HG03378 (cell line): Measurements from ENCODE around the gene RPL11.
"Not testable (repeated sequence)": the region's sequence is repeated elsewhere in the genome, so short reads cannot be mapped to it uniquely, and the experiment has no call there.

Experiments used
- ATAC-seq: cut with Tn5 transposase; IDR thresholded peaks from one replicate; pipeline ENCODE4 v1.9.1; 2021; ENCODE audit warnings: mild to moderate bottlenecking, moderate library complexity; ENCODE audit not compliant: unreplicated experiment

RPL11 gene

GRCh38 chr1:23691499-23692307, at the start of gene RPL11:
RPL11 (plus strand) TSS chr1:23691806; CDS start chr1:23691824, 18 bp downstream.
- ATAC-seq: peak; percentile 88

- no peak for ATAC-seq
These were observed 47.7 kb upstream of the RPL11 start for GRCh38 chr1:23643736-23644554.

GRCh38 chr1:23644555-23644866, 47.1 kb upstream of the RPL11 start:
- no peak for ATAC-seq

- ATAC-seq: no peak
These were observed 46.3 kb upstream of the RPL11 start for GRCh38 chr1:23645338-23645737.

- ATAC-seq: no peak
These were observed 45.5 kb upstream of the RPL11 start for GRCh38 chr1:23646091-23646490.

- no peak for ATAC-seq
These were observed 45.1 kb upstream of the RPL11 start for GRCh38 chr1:23646541-23646940.

- no peak for ATAC-seq
These were observed 43.0 kb upstream of the RPL11 start for GRCh38 chr1:23648576-23648975.

GRCh38 chr1:23649157-23649556, 42.4 kb upstream of the RPL11 start:
- not testable (repeated sequence) for ATAC-seq

- no peak for ATAC-seq
These were observed 41.1 kb upstream of the RPL11 start for GRCh38 chr1:23650344-23650990.

- no peak for ATAC-seq
These were observed 40.4 kb upstream of the RPL11 start for GRCh38 chr1:23651069-23651808.

GRCh38 chr1:23657659-23658275, 33.8 kb upstream of the RPL11 start:
- no peak for ATAC-seq

- ATAC-seq: no peak
These were observed 30.9 kb upstream of the RPL11 start for GRCh38 chr1:23660671-23661070.

GRCh38 chr1:23661887-23662286, 29.7 kb upstream of the RPL11 start:
- ATAC-seq: no peak

- ATAC-seq: no peak
These were observed 26.5 kb upstream of the RPL11 start for GRCh38 chr1:23664837-23665795.

- ATAC-seq: no peak
These were observed 24.2 kb upstream of the RPL11 start for GRCh38 chr1:23667411-23667810.

GRCh38 chr1:23670709-23671108, 20.9 kb upstream of the RPL11 start:
- ATAC-seq: no peak

- ATAC-seq: no peak
These were observed 18.4 kb upstream of the RPL11 start for GRCh38 chr1:23673086-23673813.

- no peak for ATAC-seq
These were observed 11.8 kb upstream of the RPL11 start for GRCh38 chr1:23679815-23680214.

- ATAC-seq: no peak
These were observed 8.7 kb upstream of the RPL11 start for GRCh38 chr1:23682946-23683345.
